Thoracic aorta (tissue), 2 donors: ENCODE data around the gene BRMS1. TPM values are rescaled to one million over a fixed set of nuclear protein-coding genes. Genes with fewer than 3 reads are reported as not detected.
"Not testable (repeated sequence)": the region's sequence is repeated elsewhere in the genome, so short reads cannot be mapped to it uniquely, and the experiment has no call there.

Experiments used
- ATAC-seq: fragments of 150-250 bp; one replicate; pipeline ENCODE4 v1.8.0; 2017; ENCODE audit warnings: low read depth; ENCODE audit not compliant: insufficient number of reproducible peaks, low FRiP score
- DNase-seq: peaks from one replicate; pipeline ENCODE4 v3.0.0-alpha.2; 2020; ENCODE audit warnings: low spot score
- H3K27ac ChIP-seq, 2 donors: fragments of 200-600 bp; sonication (generic); 1 replicate in 1 of 2; 2 replicates in 1 of 2; pipeline ENCODE4 v1.5.1; 2016; ENCODE audit warnings: mild to moderate bottlenecking in 2 of 2, moderate library complexity in 2 of 2
- H3K27me3 ChIP-seq: fragments of 200-600 bp; sonication (generic); replicated peaks from 2 replicates; pipeline ENCODE4 v1.6.0; 2016; ENCODE audit warnings: mild to moderate bottlenecking; ENCODE audit not compliant: insufficient read depth
- H3K36me3 ChIP-seq: fragments of 200-600 bp; sonication (generic); one replicate; pipeline ENCODE4 v1.5.1; 2016
- H3K4me1 ChIP-seq, 2 donors: fragments of 200-600 bp; sonication (generic); 1 replicate in 1 of 2; 2 replicates in 1 of 2; pipeline versions ENCODE4 v1.5.1 to v1.6.0; 2016; ENCODE audit warnings: low read depth in 2 of 2, mild to moderate bottlenecking in 1 of 2; ENCODE audit not compliant: control insufficient read depth in 1 of 2
- H3K4me3 ChIP-seq: fragments of 200-600 bp; sonication (generic); 2 replicates; pipeline ENCODE4 v1.5.1; 2016; ENCODE audit warnings: mild to moderate bottlenecking
- H3K9me3 ChIP-seq: fragments of 200-600 bp; sonication (generic); 2 replicates; pipeline ENCODE4 v1.5.1; 2016
- CTCF ChIP-seq: fragments of 200-600 bp; sonication (generic); IDR thresholded peaks from one replicate; pipeline ENCODE4 v1.5.1; 2019; ENCODE audit warnings: antibody characterized with exemption
- total RNA-seq, 2 donors: library from RNA; depleted of rRNA; stranded (reverse); fragments of >200 nt; gene quantifications; one replicate each; pipeline versions ENCODE4 v1.1.0 to v1.2.3, GENCODE V29; 2016

The BRMS1 gene
- total RNA-seq, 2 donors from 2014 or later, result 35.0 to 48.1 TPM

GRCh38 chr11:66386171-66387069 is 41.5 kb upstream of the BRMS1 start:
- H3K27me3 ChIP-seq, result no peaks in the 10 kb centered on the region
- peaks cover 0 to 6% of the 10 kb centered on the region in 2 donors for H3K4me1 ChIP-seq
- H3K36me3 ChIP-seq, result no peaks in the 10 kb centered on the region
- peak overlapping the region; percentile 63 for H3K4me3 ChIP-seq
- no peak overlapping the region for H3K27ac ChIP-seq
- DNase-seq, result peak; percentile 49
- peak; percentile 91 for TF ChIP-seq CTCF
- H3K9me3 ChIP-seq, result no peaks in the 10 kb centered on the region
- peak; percentile 79 for ATAC-seq

GRCh38 chr11:66384316-66384715 is 39.4 kb upstream of the BRMS1 start:
- not testable (repeated sequence) for H3K36me3 ChIP-seq, ATAC-seq, DNase-seq, H3K4me3 ChIP-seq, H3K4me1 ChIP-seq, H3K27me3 ChIP-seq, H3K27ac ChIP-seq, H3K9me3 ChIP-seq

- H3K27ac ChIP-seq, ATAC-seq, DNase-seq, H3K27me3 ChIP-seq, H3K9me3 ChIP-seq, H3K4me1 ChIP-seq, H3K36me3 ChIP-seq, H3K4me3 ChIP-seq: not testable (repeated sequence)
Observed at GRCh38 chr11:66380264-66380663, 35.4 kb upstream of the BRMS1 start.

- H3K9me3 ChIP-seq, DNase-seq, H3K36me3 ChIP-seq, ATAC-seq, H3K4me3 ChIP-seq, H3K27me3 ChIP-seq, H3K27ac ChIP-seq: not testable (repeated sequence)
- H3K4me1 ChIP-seq, result peaks cover 0 to 19% of the 10 kb centered on the region in 2 donors
Observed at GRCh38 chr11:66373690-66374287, 28.9 kb upstream of the BRMS1 start.

- no peaks in the 10 kb centered on the region for H3K27me3 ChIP-seq
- ATAC-seq, result no peak
Observed at GRCh38 chr11:66373265-66373664, 28.4 kb upstream of the BRMS1 start.

GRCh38 chr11:66371627-66372415 is 26.9 kb upstream of the BRMS1 start, which contains the start of gene SLC29A2:
Gene SLC29A2 (minus strand): TSS chr11:66371760. CDS start chr11:66371591, 169 bp downstream.
- no peak for ATAC-seq

More at GRCh38 chr11:66373265-66373664, 28.4 kb upstream of the BRMS1 start:
- Histone ChIP-seq H3K9me3 (no peaks in the 10 kb centered on the region), H3K36me3 (no peaks in the 10 kb centered on the region), H3K4me1 (peaks cover 0 to 19% of the 10 kb centered on the region in 2 donors), H3K27ac (no peak overlapping the region), H3K4me3 (no peak overlapping the region)
- no peak for DNase-seq
- TF ChIP-seq CTCF, result no peak

More at GRCh38 chr11:66371627-66372415, 26.9 kb upstream of the BRMS1 start, which contains the start of gene SLC29A2:
- H3K36me3 ChIP-seq, result no peaks in the 10 kb centered on the region
- TF ChIP-seq CTCF, result no peak
- no peak for DNase-seq
- H3K9me3 ChIP-seq, result no peaks in the 10 kb centered on the region
- H3K4me3 ChIP-seq, result peak within 1 kb of the TSS; percentile 94
- H3K27ac ChIP-seq, result peak within 1 kb of the TSS in 1 of 2 donors; percentile 47
- peaks cover 0 to 19% of the 10 kb centered on the region in 2 donors for H3K4me1 ChIP-seq
- H3K27me3 ChIP-seq, result no peaks in the 10 kb centered on the region
